Activated CD4-positive, alpha-beta T cell treated with anti-CD3 and anti-CD28 coated beads, Interleukin-2, Interleukin-4, amounts not matched to agents 100 ng/mL and 50 ng/mL, durations not matched to agents 16 hours and 8 hours (primary cell): ENCODE measurements around the gene KYNU.
A peak's percentile ranks its signal among the peaks of the same experiment; 100 is the strongest.
"Not testable (repeated sequence)": the region's sequence is repeated elsewhere in the genome, so short reads cannot be mapped to it uniquely, and the experiment has no call there.

ENCODE experiments used
- DNase-seq: peaks from one replicate; pipeline ENCODE4 v3.0.0-alpha.2; 2020; ENCODE audit warnings: low spot score

Gene KYNU

GRCh38 chr2:142918624-142919023 lies 41.2 kb downstream of the KYNU start:
- DNase-seq: no peak

- DNase-seq: no peak
Observed at GRCh38 chr2:142920571-142920970, 43.1 kb downstream of the KYNU start.

GRCh38 chr2:142926445-142926844 lies 49.0 kb downstream of the KYNU start:
- no peak for DNase-seq

GRCh38 chr2:142930835-142931398 lies 53.5 kb downstream of the KYNU start:
- no peak for DNase-seq

- DNase-seq: no peak
Observed at GRCh38 chr2:142933916-142934315, 56.5 kb downstream of the KYNU start.

- DNase-seq: no peak
Observed at GRCh38 chr2:142935563-142936089, 58.2 kb downstream of the KYNU start.

- DNase-seq: no peak
Observed at GRCh38 chr2:142936629-142937028, 59.2 kb downstream of the KYNU start.

GRCh38 chr2:142937347-142937746 lies 59.9 kb downstream of the KYNU start:
- no peak for DNase-seq

- DNase-seq: no peak
Observed at GRCh38 chr2:142938240-142938639, 60.8 kb downstream of the KYNU start.

GRCh38 chr2:142940606-142941223 lies 63.3 kb downstream of the KYNU start:
- DNase-seq: no peak

- DNase-seq: no peak
Observed at GRCh38 chr2:142942690-142943089, 65.2 kb downstream of the KYNU start.

GRCh38 chr2:142944264-142944663 lies 66.8 kb downstream of the KYNU start:
- DNase-seq: peak; percentile 6

- no peak for DNase-seq
Observed at GRCh38 chr2:142944721-142945120, 67.3 kb downstream of the KYNU start.

- DNase-seq: no peak
Observed at GRCh38 chr2:142946941-142947340, 69.5 kb downstream of the KYNU start.

- DNase-seq: not testable (repeated sequence)
Observed at GRCh38 chr2:142948723-142949122, 71.3 kb downstream of the KYNU start.

GRCh38 chr2:142950323-142950722 lies 72.9 kb downstream of the KYNU start:
- DNase-seq: not testable (repeated sequence)

- no peak for DNase-seq
Observed at GRCh38 chr2:142951190-142952007, 73.9 kb downstream of the KYNU start.

GRCh38 chr2:142952018-142952417 lies 74.6 kb downstream of the KYNU start:
- no peak for DNase-seq

- DNase-seq: no peak
Observed at GRCh38 chr2:142952793-142953494, 75.5 kb downstream of the KYNU start.

GRCh38 chr2:142954493-142954892 lies 77.0 kb downstream of the KYNU start:
- DNase-seq: no peak

GRCh38 chr2:142957144-142957543 lies 79.7 kb downstream of the KYNU start:
- no peak for DNase-seq

- DNase-seq: no peak
Observed at GRCh38 chr2:142961202-142961601, 83.7 kb downstream of the KYNU start.
